Fibroblast of the aortic adventitia (primary cell): ENCODE measurements around the gene DDX41. TPM values are rescaled to one million over a fixed set of nuclear protein-coding genes. Genes with fewer than 3 reads are reported as not detected.
"Not testable (repeated sequence)": the region's sequence is repeated elsewhere in the genome, so short reads cannot be mapped to it uniquely, and the experiment has no call there.

Experiments used
- DNase-seq: peaks from one replicate; pipeline ENCODE4 v3.0.0-alpha.2; 2010; ENCODE audit warnings: low read depth
- H3K4me3 ChIP-seq: 2 replicates; pipeline ENCODE4 v1.5.1; 2011; ENCODE audit warnings: low read depth, mild to moderate bottlenecking, control low read depth, low read length, moderate library complexity
- CTCF ChIP-seq: IDR thresholded peaks from 2 replicates; pipeline ENCODE4 v1.5.1; 2011; ENCODE audit warnings: mild to moderate bottlenecking, low read length, control low read depth, inconsistent platforms; ENCODE audit not compliant: insufficient read depth
- total RNA-seq: library from RNA; depleted of rRNA; stranded (reverse); fragments of >200 nt; gene quantifications from 2 replicates; pipeline ENCODE4 v1.2.3, GENCODE V29; 2012; ENCODE audit warnings: low replicate concordance

DDX41 gene
- total RNA-seq, 1 donor, result 58.5 TPM

GRCh38 chr5:177537389-177538361, 20.9 kb upstream of the DDX41 start:
- H3K4me3 ChIP-seq, result no peak overlapping the region
- no peak for TF ChIP-seq CTCF

DNA sequence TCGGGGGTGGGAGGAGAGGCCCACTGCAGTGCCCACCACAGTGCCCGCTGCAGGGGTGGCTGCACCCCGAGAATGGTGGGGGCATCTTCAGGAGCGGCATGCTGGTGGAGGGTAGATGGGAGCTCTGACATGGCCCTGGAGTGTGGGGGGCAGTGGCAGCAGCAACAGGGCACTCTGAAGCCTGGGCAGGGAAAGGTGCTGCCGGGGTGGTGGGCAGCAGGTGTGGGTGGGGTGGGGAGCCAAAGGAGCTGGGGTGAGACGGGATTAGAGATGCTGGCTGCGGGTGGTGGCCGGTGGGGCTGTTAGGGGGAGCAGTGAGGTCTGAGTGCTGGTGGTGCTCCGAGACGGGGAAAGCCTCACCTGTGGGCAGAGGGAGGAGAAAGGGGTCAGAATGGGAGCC, 19.6 kb upstream of the DDX41 start:
- H3K4me3 ChIP-seq, result no peak overlapping the region
- no peak for DNase-seq
- no peak for TF ChIP-seq CTCF

More at GRCh38 chr5:177537389-177538361, 20.9 kb upstream of the DDX41 start:
- peak; percentile 94 for DNase-seq

DNA sequence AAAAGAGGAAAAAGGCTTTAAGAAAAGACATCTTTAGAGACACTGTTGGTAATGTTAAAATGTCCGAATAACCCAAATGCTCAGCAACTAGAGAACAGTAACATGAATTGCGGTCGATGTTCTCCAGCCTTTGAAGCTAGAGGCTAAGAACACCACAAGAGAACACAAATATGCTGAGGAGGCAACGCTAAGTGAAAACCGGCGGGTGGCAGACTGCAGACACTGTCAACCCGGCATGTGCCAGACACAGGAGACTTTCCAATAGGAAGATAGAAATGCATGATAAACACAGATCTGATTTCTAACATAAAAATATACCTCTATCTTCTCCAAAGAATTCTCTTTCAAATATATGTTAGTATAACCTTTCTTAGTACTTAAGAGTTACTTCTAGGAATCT, 18.4 kb upstream of the DDX41 start:
- DNase-seq, result no peak
- no peak for TF ChIP-seq CTCF
- no peak overlapping the region for H3K4me3 ChIP-seq

DNA sequence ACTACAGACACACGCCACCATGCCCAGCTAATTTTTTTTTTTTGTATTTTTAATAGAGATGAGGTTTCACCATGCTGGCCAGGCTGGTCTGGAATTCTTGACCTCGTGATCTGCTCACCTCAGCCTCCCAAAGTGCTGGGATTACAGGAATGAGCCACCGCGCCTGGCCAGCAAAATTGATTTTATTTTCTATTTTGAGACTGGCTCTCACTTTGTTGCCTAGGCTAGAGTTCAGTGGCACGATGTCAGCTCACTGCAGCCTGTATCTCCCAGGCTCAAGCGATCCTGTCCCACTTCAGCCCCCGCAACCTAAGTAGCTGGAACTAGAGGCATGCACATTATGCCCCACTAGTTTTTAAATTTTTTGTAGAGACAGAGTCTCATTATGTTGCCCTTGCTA, 17.7 kb upstream of the DDX41 start:
- DNase-seq, H3K4me3 ChIP-seq: not testable (repeated sequence)

DNA sequence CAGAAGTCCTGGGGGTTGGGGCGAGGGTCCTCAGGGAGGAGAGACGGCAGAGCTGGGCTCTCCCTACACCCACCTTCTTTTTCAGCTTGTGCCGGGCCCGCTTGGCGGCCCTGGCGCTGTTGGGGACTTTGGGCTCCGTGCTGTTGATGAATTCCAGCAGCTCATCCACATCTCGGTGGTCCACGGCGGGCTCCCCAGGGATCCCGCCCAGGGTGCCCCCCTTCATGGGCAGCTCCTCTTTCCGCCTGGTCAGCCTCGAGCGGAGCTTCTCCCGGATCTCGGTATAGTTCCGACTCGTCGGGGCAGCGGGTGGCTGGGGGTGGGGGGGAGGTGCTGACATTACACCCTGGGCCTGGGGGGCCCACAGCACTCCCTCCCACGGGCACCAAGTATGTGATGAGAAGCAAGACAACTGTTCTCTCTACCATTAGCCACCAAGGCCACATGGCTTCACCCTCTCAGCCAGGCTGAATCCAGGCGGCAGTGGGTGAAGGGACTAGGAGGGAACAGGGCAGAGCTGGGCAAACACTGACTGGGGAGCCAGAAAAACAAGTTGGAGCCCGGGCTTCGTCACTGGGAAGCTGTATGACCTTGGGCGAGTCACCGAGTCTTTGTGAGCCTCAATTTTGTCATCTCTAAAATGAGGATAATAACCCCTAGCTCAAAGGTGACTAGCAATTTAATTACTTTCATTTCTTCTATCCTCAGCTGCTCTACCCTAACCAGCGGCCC, 14.6 kb upstream of the DDX41 start:
- no peak for TF ChIP-seq CTCF
- DNase-seq, result no peak
- no peak overlapping the region for H3K4me3 ChIP-seq

DNA sequence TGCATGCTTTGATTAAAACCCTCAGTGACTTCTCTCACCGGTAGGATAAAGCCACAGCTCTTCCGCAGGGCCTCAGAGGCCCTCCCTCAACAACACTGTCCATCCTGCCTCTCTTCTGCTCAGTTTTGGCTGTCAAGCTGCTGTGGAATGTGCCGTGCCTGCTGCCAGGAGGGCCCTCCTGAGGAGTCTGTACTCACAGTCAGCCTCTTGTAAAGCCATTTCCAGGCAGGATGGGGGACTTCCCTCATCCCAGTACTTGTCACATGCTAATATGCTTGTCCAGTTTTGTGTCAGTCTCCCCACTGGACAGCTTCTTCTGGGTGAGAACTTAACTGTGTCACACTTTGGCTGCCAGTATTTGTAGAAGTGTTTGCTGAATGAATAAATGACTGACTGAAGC, 13.9 kb upstream of the DDX41 start:
- TF ChIP-seq CTCF, result no peak
- no peak for DNase-seq
- no peak overlapping the region for H3K4me3 ChIP-seq
